GM21367 (cell line): ENCODE measurements around the gene CSNK1D.
"Not testable (repeated sequence)": the region's sequence is repeated elsewhere in the genome, so short reads cannot be mapped to it uniquely, and the experiment has no call there.

Experiments
- ATAC-seq: cut with Tn5 transposase; IDR thresholded peaks from one replicate; pipeline ENCODE4 v1.9.1; 2021; ENCODE audit not compliant: unreplicated experiment

The CSNK1D gene

GRCh38 chr17:82195675-82196672 is 77.5 kb downstream of the CSNK1D start:
- no peak for ATAC-seq

- ATAC-seq, result no peak
Observed at GRCh38 chr17:82194765-82195164, 78.7 kb downstream of the CSNK1D start.

GRCh38 chr17:82193520-82194220 is 79.8 kb downstream of the CSNK1D start:
- ATAC-seq, result no peak

- not testable (repeated sequence) for ATAC-seq
Observed at GRCh38 chr17:82193050-82193449, 80.5 kb downstream of the CSNK1D start.
